Esophagus squamous epithelium (tissue), 5 donors: Measurements from ENCODE around the gene TIMM9. TPM values are rescaled to one million over a fixed set of nuclear protein-coding genes. Genes with fewer than 3 reads are reported as not detected.

Experiments
- DNase-seq: peaks from one replicate; lab custom pipeline; 2025; lab: John Stamatoyannopoulos, UW
- H3K27ac ChIP-seq, 4 donors: fragments of 200-600 bp; sonication (generic); one replicate each; pipeline ENCODE4 v1.5.1; 2016 to 2019; ENCODE audit warnings: mild to moderate bottlenecking in 1 of 4
- H3K27me3 ChIP-seq, 4 donors: fragments of 200-600 bp; sonication (generic); 1 replicate in 3 of 4; 2 replicates in 1 of 4; pipeline versions ENCODE4 v1.5.1 to v1.6.0; 2017 to 2021; ENCODE audit warnings: antibody characterized with exemption in 1 of 4
- H3K36me3 ChIP-seq, 3 donors: fragments of 200-600 bp; sonication (generic); one replicate each; pipeline ENCODE4 v1.5.1; 2016 to 2019
- H3K4me1 ChIP-seq, 3 donors: fragments of 200-600 bp; sonication (generic); one replicate each; pipeline ENCODE4 v1.5.1; 2017 to 2019
- H3K4me3 ChIP-seq, 4 donors: fragments of 200-600 bp; sonication (generic); 1 replicate in 3 of 4; 2 replicates in 1 of 4; pipeline ENCODE4 v1.5.1; 2016 to 2019; ENCODE audit warnings: mild to moderate bottlenecking in 2 of 4, moderate library complexity in 1 of 4
- H3K9me3 ChIP-seq, 3 donors: fragments of 200-600 bp; sonication (generic); one replicate each; pipeline ENCODE4 v1.5.1; 2016 to 2019
- CTCF ChIP-seq, 6 experiments: fragments of 450-650 bp in 4 of 6; fragments of 200-600 bp in 2 of 6; sonication (generic) in 2 of 6; IDR thresholded peaks; one replicate each; pipeline ENCODE4 v1.5.1; 2016 to 2019; ENCODE audit warnings: antibody characterized with exemption in 6 of 6, mild to moderate bottlenecking in 4 of 6, moderate library complexity in 4 of 6
- POLR2A ChIP-seq, 4 donors: fragments of 450-650 bp; IDR thresholded peaks; one replicate each; pipeline ENCODE4 v1.6.1; 2017; ENCODE audit warnings: antibody characterized with exemption in 4 of 4, mild to moderate bottlenecking in 4 of 4, moderate library complexity in 3 of 4
- WGBS, 2 donors: methylation state at CpG; one replicate each; pipeline ENCODE4 v1.1.5; 2018; 5-methylcytosine and 5-hydroxymethylcytosine counted together
- intact Hi-C: fragments of 100-400 bp; cut with DNase I; formaldehyde crosslinking; loops from one replicate; pipeline ENCODE4 v1.15.0; 2022
- total RNA-seq, 4 donors: library from RNA; depleted of rRNA; stranded (reverse); fragments of >200 nt; gene quantifications; one replicate each; pipeline ENCODE4 v1.1.0, GENCODE V29; 2016
- donor health status: DM: yes; HTN: yes; CAD: no.

The TIMM9 gene
- total RNA-seq, 4 donors from 2014 or later: 34.0 to 65.0 (median 59.0) TPM

DNA sequence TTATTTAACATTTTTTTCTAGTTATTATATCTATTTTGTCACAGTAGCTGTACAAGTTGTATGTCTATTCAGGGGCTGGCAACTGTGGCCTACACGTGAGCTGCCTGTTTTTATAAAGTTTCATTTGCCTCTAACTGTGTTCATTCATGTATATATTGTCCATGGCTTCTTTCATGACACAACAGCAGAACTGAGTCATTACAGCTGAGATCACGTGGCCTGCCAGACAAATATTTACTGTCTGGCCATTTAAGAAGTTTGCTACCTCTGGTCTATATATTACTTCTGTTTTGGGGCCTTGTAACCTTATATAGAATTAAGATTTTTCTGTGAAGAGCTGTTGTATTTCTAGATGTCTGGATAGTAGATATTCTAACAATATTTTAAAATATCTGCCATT is 38.1 kb upstream of the TIMM9 start:
- Histone ChIP-seq H3K36me3 (peaks cover 0 to 94% (median 8%) of the 10 kb centered on the region in 3 donors), H3K4me3 (no peak overlapping the region), H3K9me3 (no peaks in the 10 kb centered on the region), H3K27me3 (no peaks in the 10 kb centered on the region), H3K4me1 (no peaks in the 10 kb centered on the region), H3K27ac (no peak overlapping the region)
- TF ChIP-seq CTCF (IDR thresholded peaks at IDR 0.05): no peak
- no peak for TF ChIP-seq POLR2A (IDR thresholded peaks at IDR 0.05)
- WGBS, 2 donors: 51 to 53% methylated on average over 2 of the region's 2 CpGs
- DNase-seq: no peak
- intact Hi-C loops: no loop called here

DNA sequence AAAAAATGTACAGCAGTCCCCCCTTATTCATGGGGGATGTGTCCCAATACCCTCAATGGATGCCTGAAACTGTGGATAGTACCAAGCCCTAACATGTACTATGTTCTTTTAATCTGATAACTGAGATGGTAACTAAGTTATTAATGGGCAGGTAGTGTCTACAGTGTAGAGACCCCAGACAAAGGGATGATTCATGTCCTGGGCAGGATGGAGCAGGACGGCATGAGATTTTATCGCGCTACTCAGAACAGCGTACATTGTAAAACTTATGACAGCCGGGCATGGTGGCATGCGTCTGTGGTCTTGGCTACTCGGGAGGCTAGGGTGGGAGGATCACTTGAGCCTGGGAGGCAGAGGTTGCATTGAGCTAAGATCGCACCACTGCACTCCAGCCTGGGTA is 37.3 kb upstream of the TIMM9 start:
- no peaks in the 10 kb centered on the region for H3K4me1 ChIP-seq
- no peak for DNase-seq
- WGBS, 2 donors: 91 to 93% methylated on average over 8 of the region's 8 CpGs
- intact Hi-C loops: no loop called here
- H3K4me3 ChIP-seq: no peak overlapping the region
- peaks cover 0 to 95% (median 8%) of the 10 kb centered on the region in 3 donors for H3K36me3 ChIP-seq
- no peak overlapping the region for H3K27ac ChIP-seq
- no peak for TF ChIP-seq POLR2A (IDR thresholded peaks at IDR 0.05)
- no peak for TF ChIP-seq CTCF (IDR thresholded peaks at IDR 0.05)
- no peaks in the 10 kb centered on the region for H3K9me3 ChIP-seq
- H3K27me3 ChIP-seq: no peaks in the 10 kb centered on the region

DNA sequence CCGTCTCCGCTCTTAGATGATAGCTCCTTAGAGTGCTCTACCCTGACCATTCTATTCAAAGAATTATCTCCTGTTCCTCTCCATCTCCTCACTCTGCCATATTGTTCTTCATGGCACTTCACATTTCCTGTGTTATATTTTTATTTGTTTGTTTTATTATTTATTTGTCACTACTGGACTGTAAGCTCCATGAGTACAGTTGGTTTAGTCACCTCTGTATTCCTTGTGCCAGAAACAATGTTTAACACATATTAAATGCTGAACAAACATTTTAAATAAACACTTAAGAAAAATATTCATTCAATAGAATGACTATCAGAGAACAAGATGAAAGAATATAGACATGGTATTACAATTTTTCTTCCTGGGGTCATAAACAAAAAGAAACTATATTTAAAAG is 35.8 kb upstream of the TIMM9 start:
- TF ChIP-seq POLR2A (IDR thresholded peaks at IDR 0.05): no peak
- no peak for TF ChIP-seq CTCF (IDR thresholded peaks at IDR 0.05)
- H3K27me3 ChIP-seq: no peaks in the 10 kb centered on the region
- no peaks in the 10 kb centered on the region for H3K4me1 ChIP-seq
- peaks cover 0 to 94% (median 3%) of the 10 kb centered on the region in 3 donors for H3K36me3 ChIP-seq
- H3K4me3 ChIP-seq: no peak overlapping the region
- intact Hi-C loops: no loop called here
- no peak overlapping the region for H3K27ac ChIP-seq
- DNase-seq: no peak
- H3K9me3 ChIP-seq: no peaks in the 10 kb centered on the region
- 92 to 100% methylated on average over 2 of the region's 2 CpGs for WGBS, 2 donors

GRCh38 chr14:58460772-58461171 is 33.4 kb upstream of the TIMM9 start:
- no peak for DNase-seq
- Histone ChIP-seq H3K9me3 (no peaks in the 10 kb centered on the region), H3K4me3 (no peak overlapping the region), H3K27me3 (no peaks in the 10 kb centered on the region), H3K27ac (no peak overlapping the region), H3K36me3 (peaks cover 0 to 88% (median 3%) of the 10 kb centered on the region in 3 donors), H3K4me1 (peaks cover 0 to 6% (median 3%) of the 10 kb centered on the region in 3 donors)
- TF ChIP-seq POLR2A (IDR thresholded peaks at IDR 0.05) (no peak), CTCF (IDR thresholded peaks at IDR 0.05) (no peak)
- intact Hi-C loops: no loop called here
- 76 to 84% methylated on average over 2 of the region's 2 CpGs for WGBS, 2 donors

- WGBS, 2 donors: 46 to 72% methylated on average over 8 to 9 of the region's 9 CpGs
- intact Hi-C loops: no loop called here
- Histone ChIP-seq H3K36me3 (peaks cover 0 to 81% (median 0%) of the 10 kb centered on the region in 3 donors), H3K27ac (peak overlapping the region in 2 of 4 donors; percentile 18 to 25), H3K4me1 (peaks cover 0 to 9% (median 3%) of the 10 kb centered on the region in 3 donors), H3K9me3 (no peaks in the 10 kb centered on the region), H3K27me3 (no peaks in the 10 kb centered on the region), H3K4me3 (no peak overlapping the region)
- TF ChIP-seq CTCF (IDR thresholded peaks at IDR 0.05) (no peak), POLR2A (IDR thresholded peaks at IDR 0.05) (no peak)
- no peak for DNase-seq
Measured at GRCh38 chr14:58455593-58456265, 28.4 kb upstream of the TIMM9 start.
